GM15510 (cell line): Measurements from ENCODE around the gene RBM34.

Experiments
- POLR2A ChIP-seq: IDR thresholded peaks from 3 replicates; pipeline ENCODE4 v1.6.1; 2011; ENCODE audit warnings: borderline replicate concordance; ENCODE audit not compliant: insufficient read length; ENCODE audit errors: extremely low read depth

RBM34 gene

GRCh38 chr1:235106457-235106856 is 54.6 kb downstream of the RBM34 start:
- no peak for TF ChIP-seq POLR2A

GRCh38 chr1:235105051-235106043 is 55.7 kb downstream of the RBM34 start:
- TF ChIP-seq POLR2A: no peak

- no peak for TF ChIP-seq POLR2A
Observed at GRCh38 chr1:235102993-235103411, 58.0 kb downstream of the RBM34 start.

GRCh38 chr1:235102259-235102582 is 58.8 kb downstream of the RBM34 start:
- TF ChIP-seq POLR2A: no peak

GRCh38 chr1:235101558-235102258 is 59.3 kb downstream of the RBM34 start:
- no peak for TF ChIP-seq POLR2A

- TF ChIP-seq POLR2A: no peak
Observed at GRCh38 chr1:235100194-235100772, 60.8 kb downstream of the RBM34 start.

GRCh38 chr1:235098991-235099390 is 62.1 kb downstream of the RBM34 start:
- no peak for TF ChIP-seq POLR2A

- TF ChIP-seq POLR2A: no peak
Observed at GRCh38 chr1:235098547-235098946, 62.5 kb downstream of the RBM34 start.

GRCh38 chr1:235095938-235096562 is 65.0 kb downstream of the RBM34 start:
- no peak for TF ChIP-seq POLR2A

GRCh38 chr1:235093696-235094592 is 67.1 kb downstream of the RBM34 start:
- TF ChIP-seq POLR2A: no peak

- TF ChIP-seq POLR2A: no peak
Observed at GRCh38 chr1:235093013-235093695, 67.9 kb downstream of the RBM34 start.

GRCh38 chr1:235090406-235091069 is 70.5 kb downstream of the RBM34 start:
- no peak for TF ChIP-seq POLR2A

- TF ChIP-seq POLR2A: no peak
Observed at GRCh38 chr1:235088907-235089306, 72.1 kb downstream of the RBM34 start.

- no peak for TF ChIP-seq POLR2A
Observed at GRCh38 chr1:235088430-235088829, 72.6 kb downstream of the RBM34 start.

GRCh38 chr1:235087906-235088305 is 73.1 kb downstream of the RBM34 start:
- no peak for TF ChIP-seq POLR2A
